ENCODE data around the gene CLASRP. TPM values are rescaled to one million over a fixed set of nuclear protein-coding genes. Genes with fewer than 3 reads are reported as not detected.

The CLASRP gene
- total RNA-seq, 3 donors from 2014 or later, result 79.4 to 113 (median 93.2) TPM

- intact Hi-C loops (cut with DNase I, micrococcal nuclease), result no loop called here
- Histone ChIP-seq H3K4me3 (no peak overlapping the region), H3K9me3 (no peaks in the 10 kb centered on the region), H3K4me1 (ENCODE audit: low read depth) (peaks cover 41% of the 10 kb centered on the region), H3K36me3 (ENCODE audit: low read depth) (no peaks in the 10 kb centered on the region)
- no peak for TF ChIP-seq CTCF (IDR thresholded peaks at IDR 0.05)
- ATAC-seq (peak; percentile 20), DNase-seq (peak in 2 of 3 donors; percentile 50 to 57)
These were observed 80.7 kb downstream of the CLASRP start for GRCh38 chr19:45119582-45119981.

Other genes with a start within 250 kb of the CLASRP start
- 10 to 100 TPM; 16.3 to 25.1 (median 20.3) TPM for gene BCAM, start 229.9 kb upstream of the CLASRP start, total RNA-seq
- gene NECTIN2, start 192.7 kb upstream of the CLASRP start, total RNA-seq, result 100 to 1,000 TPM in 1 of 3 donors, 10 to 100 TPM in 2; 65.3 to 109 (median 98.8) TPM
- 10 to 100 TPM; 47.9 to 82.6 (median 53.5) TPM for gene TOMM40, start 147.8 kb upstream of the CLASRP start, total RNA-seq
- 10 to 100 TPM; 32.7 to 74.6 (median 46.2) TPM for gene APOE, start 133.2 kb upstream of the CLASRP start, total RNA-seq
- 10 to 100 TPM in 1 of 3 donors, 1 to 10 TPM in 2; 3.6 to 12.7 (median 9.8) TPM for gene APOC1, start 124.4 kb upstream of the CLASRP start, total RNA-seq
- not detected for gene APOC4, start 96.8 kb upstream of the CLASRP start, total RNA-seq
- 1 to 10 TPM in 1 of 3 donors, under 1 TPM in 2; 0.80 to 1.6 (median 0.98) TPM for gene APOC2, start 93.0 kb upstream of the CLASRP start, total RNA-seq
- 100 to 1,000 TPM in 2 of 3 donors, 10 to 100 TPM in 1; 98.3 to 125 (median 114) TPM for gene CLPTM1, start 83.7 kb upstream of the CLASRP start, total RNA-seq
- 10 to 100 TPM; 20.9 to 30.3 (median 21.1) TPM for gene RELB, start 37.6 kb upstream of the CLASRP start, total RNA-seq
- gene ZNF296, start 37.4 kb downstream of the CLASRP start, total RNA-seq, result 1 to 10 TPM; 2.8 to 5.0 (median 4.9) TPM
- gene GEMIN7, start 40.2 kb downstream of the CLASRP start, total RNA-seq, result 10 to 100 TPM; 14.4 to 22.6 (median 21.8) TPM
- 10 to 100 TPM; 27.2 to 33.6 (median 31.7) TPM for gene PPP1R37, start 54.1 kb downstream of the CLASRP start, total RNA-seq
- not detected for gene NKPD1, start 121.9 kb downstream of the CLASRP start, total RNA-seq
- 10 to 100 TPM; 29.0 to 45.1 (median 37.4) TPM for gene TRAPPC6A, start 139.2 kb downstream of the CLASRP start, total RNA-seq
- gene BLOC1S3, start 139.7 kb downstream of the CLASRP start, total RNA-seq, result 10 to 100 TPM in 2 of 3 donors, 1 to 10 TPM in 1; 9.8 to 12.3 (median 11.6) TPM
- 1 to 10 TPM in 2 of 3 donors, under 1 TPM in 1; 0.70 to 1.4 (median 1.2) TPM for gene EXOC3L2, start 206.4 kb downstream of the CLASRP start, total RNA-seq
- 10 to 100 TPM; 15.7 to 34.6 (median 17.0) TPM for gene MARK4, start 212.2 kb downstream of the CLASRP start, total RNA-seq